Loucy (cell line): ENCODE results near the gene TMEM54.

Source experiments
- H2AFZ ChIP-seq: fragments of 200-600 bp; sonication (generic); 2 replicates; pipeline ENCODE4 v1.6.0; 2016; ENCODE audit warnings: antibody characterized with exemption, mild to moderate bottlenecking, low read length, moderate library complexity
- H3F3A ChIP-seq: fragments of 200-600 bp; 2 replicates; pipeline ENCODE4 v1.6.0; 2016; ENCODE audit warnings: antibody characterized with exemption, low read depth, mild to moderate bottlenecking
- H3K27me3 ChIP-seq: fragments of 200-600 bp; sonication (generic); 2 replicates; pipeline ENCODE4 v1.6.1; 2014; ENCODE audit warnings: low read length, mild to moderate bottlenecking; ENCODE audit not compliant: insufficient read depth, poor library complexity, severe bottlenecking
- H3K36me3 ChIP-seq: fragments of 200-600 bp; sonication (generic); 2 replicates; pipeline ENCODE4 v1.6.1; 2016; ENCODE audit warnings: low read length; ENCODE audit not compliant: insufficient read depth
- H3K4me1 ChIP-seq: fragments of 200-600 bp; sonication (generic); 2 replicates; pipeline ENCODE4 v1.5.1; 2014; ENCODE audit warnings: low read length, mild to moderate bottlenecking; ENCODE audit not compliant: insufficient read depth, poor library complexity, severe bottlenecking
- H3K4me2 ChIP-seq: fragments of 200-600 bp; sonication (generic); 2 replicates; pipeline ENCODE4 v1.6.0; 2014; ENCODE audit warnings: antibody characterized with exemption, low read length, low read depth, mild to moderate bottlenecking; ENCODE audit not compliant: poor library complexity, severe bottlenecking
- H3K4me3 ChIP-seq: fragments of 200-600 bp; sonication (generic); 2 replicates; pipeline ENCODE4 v1.5.1; 2014; ENCODE audit warnings: low read length, mild to moderate bottlenecking, mixed read lengths; ENCODE audit not compliant: poor library complexity, severe bottlenecking
- H3K79me2 ChIP-seq: fragments of 200-600 bp; sonication (generic); 2 replicates; pipeline ENCODE4 v1.6.1; 2014; ENCODE audit warnings: low read length; ENCODE audit not compliant: insufficient read depth
- H3K9ac ChIP-seq: fragments of 200-600 bp; sonication (generic); 2 replicates; pipeline ENCODE4 v1.6.0; 2014; ENCODE audit warnings: mild to moderate bottlenecking, low read depth, low read length, moderate library complexity; ENCODE audit not compliant: poor library complexity, severe bottlenecking
- H3K9me2 ChIP-seq: fragments of 200-600 bp; sonication (generic); replicated peaks from 2 replicates; pipeline ENCODE4 v1.6.1; 2016; ENCODE audit warnings: low read depth, low read length, mixed read lengths
- H3K9me3 ChIP-seq: fragments of 200-600 bp; sonication (generic); 2 replicates; pipeline ENCODE4 v1.6.1; 2014; ENCODE audit warnings: mild to moderate bottlenecking, antibody characterized with exemption, low read length, low read depth; ENCODE audit not compliant: insufficient read depth
- H4K20me1 ChIP-seq: fragments of 200-600 bp; sonication (generic); 2 replicates; pipeline ENCODE4 v1.6.0; 2014; ENCODE audit warnings: antibody characterized with exemption, low read length, mild to moderate bottlenecking; ENCODE audit not compliant: insufficient read depth, poor library complexity, severe bottlenecking
- EZH2phosphoT487 ChIP-seq: fragments of 200-600 bp; IDR thresholded peaks from 2 replicates; pipeline ENCODE4 v1.6.1; 2018; ENCODE audit warnings: antibody characterized with exemption, mild to moderate bottlenecking, moderate library complexity, borderline replicate concordance
- TF ChIP-seq, protein P1 (sequence below): fragments of 200-600 bp; sonication (generic); conservative IDR thresholded peaks from 2 replicates; pipeline ENCODE4 v1.5.1; 2014; ENCODE audit warnings: mild to moderate bottlenecking, antibody characterized with exemption, low read length

The TMEM54 gene

GRCh38 chr1:32897082-32898049 is 3.8 kb downstream of the TMEM54 start:
- no peak overlapping the region for H3K4me3 ChIP-seq
- no peaks in the 10 kb centered on the region for H3K4me1 ChIP-seq
- no peak overlapping the region for H3K9ac ChIP-seq
- H4K20me1 ChIP-seq, result no peaks in the 10 kb centered on the region
- H3F3A ChIP-seq, result no peaks in the 10 kb centered on the region
- no peaks in the 10 kb centered on the region for H3K36me3 ChIP-seq
- no peaks in the 10 kb centered on the region for H3K9me3 ChIP-seq
- H3K4me2 ChIP-seq, result no peak overlapping the region
- no peak overlapping the region for H2AFZ ChIP-seq
- peaks cover 25% of the 10 kb centered on the region for H3K27me3 ChIP-seq
- H3K9me2 ChIP-seq, result no peaks in the 10 kb centered on the region
- TF ChIP-seq, protein P1, sequence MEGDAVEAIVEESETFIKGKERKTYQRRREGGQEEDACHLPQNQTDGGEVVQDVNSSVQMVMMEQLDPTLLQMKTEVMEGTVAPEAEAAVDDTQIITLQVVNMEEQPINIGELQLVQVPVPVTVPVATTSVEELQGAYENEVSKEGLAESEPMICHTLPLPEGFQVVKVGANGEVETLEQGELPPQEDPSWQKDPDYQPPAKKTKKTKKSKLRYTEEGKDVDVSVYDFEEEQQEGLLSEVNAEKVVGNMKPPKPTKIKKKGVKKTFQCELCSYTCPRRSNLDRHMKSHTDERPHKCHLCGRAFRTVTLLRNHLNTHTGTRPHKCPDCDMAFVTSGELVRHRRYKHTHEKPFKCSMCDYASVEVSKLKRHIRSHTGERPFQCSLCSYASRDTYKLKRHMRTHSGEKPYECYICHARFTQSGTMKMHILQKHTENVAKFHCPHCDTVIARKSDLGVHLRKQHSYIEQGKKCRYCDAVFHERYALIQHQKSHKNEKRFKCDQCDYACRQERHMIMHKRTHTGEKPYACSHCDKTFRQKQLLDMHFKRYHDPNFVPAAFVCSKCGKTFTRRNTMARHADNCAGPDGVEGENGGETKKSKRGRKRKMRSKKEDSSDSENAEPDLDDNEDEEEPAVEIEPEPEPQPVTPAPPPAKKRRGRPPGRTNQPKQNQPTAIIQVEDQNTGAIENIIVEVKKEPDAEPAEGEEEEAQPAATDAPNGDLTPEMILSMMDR, result no peak
- TF ChIP-seq EZH2phosphoT487, result no peak
- H3K79me2 ChIP-seq, result no peaks in the 10 kb centered on the region

- Histone ChIP-seq H2AFZ (no peak overlapping the region), H3K4me3 (no peak overlapping the region), H3K27me3 (peaks cover 18% of the 10 kb centered on the region), H3K9me3 (no peaks in the 10 kb centered on the region), H3K4me2 (no peak overlapping the region), H3K9me2 (no peaks in the 10 kb centered on the region), H4K20me1 (no peaks in the 10 kb centered on the region), H3K79me2 (no peaks in the 10 kb centered on the region), H3K9ac (no peak overlapping the region), H3K4me1 (no peaks in the 10 kb centered on the region), H3K36me3 (no peaks in the 10 kb centered on the region), H3F3A (no peaks in the 10 kb centered on the region)
- TF ChIP-seq, protein P1, result no peak
- TF ChIP-seq EZH2phosphoT487, result no peak
Observed at GRCh38 chr1:32896451-32896850, 4.7 kb downstream of the TMEM54 start.

DNA sequence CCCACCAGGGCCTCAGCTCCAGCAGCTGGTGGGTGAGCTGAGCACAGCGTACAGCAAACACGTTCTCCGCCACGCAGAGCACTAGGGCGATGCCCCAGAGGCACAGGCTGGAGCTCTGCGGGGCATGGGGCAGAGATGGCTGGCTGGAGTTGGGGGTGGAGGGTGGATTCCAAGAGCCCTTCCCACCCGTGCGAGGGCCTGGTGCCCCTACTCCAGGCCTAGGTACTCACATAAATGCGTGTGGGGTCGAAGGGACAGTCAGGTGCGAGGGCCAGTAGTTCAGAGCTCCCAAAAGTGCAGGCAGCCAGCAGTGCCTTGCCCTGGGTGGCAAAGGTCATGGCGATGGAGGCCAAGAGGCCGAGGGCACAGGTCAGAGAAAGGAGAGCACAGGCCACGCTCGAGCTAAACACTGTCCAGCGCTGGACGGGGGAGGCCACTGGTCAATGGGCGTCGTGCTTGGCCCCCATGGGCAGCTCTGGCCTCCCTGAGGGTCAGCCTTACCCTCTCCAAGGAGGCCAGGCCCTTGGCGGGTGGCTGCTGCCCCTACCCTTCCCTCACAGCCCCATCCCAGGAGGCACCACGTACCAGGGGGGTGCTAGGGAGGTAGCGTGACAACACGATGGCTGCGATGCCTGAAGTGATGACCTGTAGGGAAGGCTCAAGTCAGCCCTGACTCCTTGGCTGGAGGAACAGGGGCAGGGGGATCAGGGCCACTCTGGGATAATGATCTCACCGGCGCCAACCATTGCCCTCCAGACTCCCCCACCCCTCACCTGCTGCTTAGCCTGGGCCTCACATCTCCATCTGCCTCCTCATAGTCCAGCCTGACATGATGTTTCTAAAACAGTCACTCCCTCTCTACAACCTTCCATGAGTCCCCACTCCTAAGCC is 5.6 kb downstream of the TMEM54 start:
- no peaks in the 10 kb centered on the region for H3K9me3 ChIP-seq

More for the DNA sequence above, 5.6 kb downstream of the TMEM54 start:
- Histone ChIP-seq H3K36me3 (no peaks in the 10 kb centered on the region), H3K27me3 (peaks cover 12% of the 10 kb centered on the region), H4K20me1 (no peaks in the 10 kb centered on the region), H3K79me2 (no peaks in the 10 kb centered on the region), H3K9ac (no peak overlapping the region), H3K4me2 (no peak overlapping the region), H3K4me1 (no peaks in the 10 kb centered on the region), H3F3A (no peaks in the 10 kb centered on the region), H3K9me2 (no peaks in the 10 kb centered on the region), H3K4me3 (no peak overlapping the region), H2AFZ (no peak overlapping the region)
- no peak for TF ChIP-seq EZH2phosphoT487
- TF ChIP-seq, protein P1, result no peak
